ENCODE measurements around the gene SMYD2. TPM values are rescaled to one million over a fixed set of nuclear protein-coding genes. Genes with fewer than 3 reads are reported as not detected.

The SMYD2 gene
- total and polyA plus RNA-seq, 10 of the 15 experiments (the other 5 are each of a cell fraction or from before 2014, with no cell fraction given), result 8.3 to 55.7 (median 26.4) TPM

- ChIA-PET RAD21 (ENCODE audit: unreplicated experiment) (interaction anchor here (0.7 to 10.5 kb wide), 6 partner anchors 8 to 259 kb away, joined by 3 to 175 read pairs (median 3); no protein-coding TSS in a partner anchor), POLR2A (interaction anchor here (0.6 kb wide), 3 partner anchors 152 to 301 kb away, joined by 3 to 5 read pairs (median 4); no protein-coding TSS in a partner anchor), CTCF (interaction anchor here (0.9 to 17.7 kb wide), 11 partner anchors 8 to 1202 kb away, joined by 3 to 597 read pairs (median 7); no protein-coding TSS in a partner anchor), SMC1A (ENCODE audit: uncharacterized antibody, unreplicated experiment) (interaction anchor here (0.6 to 11.4 kb wide), 11 partner anchors 19 to 260 kb away, joined by 3 to 323 read pairs (median 3); no protein-coding TSS in a partner anchor)
- no peaks in the 10 kb centered on the region for H3K27me3 ChIP-seq (replicated peaks in 1 of 2; ENCODE audit: control insufficient read depth in 2 of 2, insufficient read depth in 2 of 2, low read length in 1 of 2)
- DNase-seq (ENCODE audit: low read depth, low spot score) (no peak), FAIRE-seq (no peak), ATAC-seq (no peak)
- 97% methylated on average over 8 of the region's 8 CpGs for WGBS (ENCODE audit: insufficient coverage, insufficient replicate concordance, low lambda C conversion rate, missing lambda C conversion rate)
- H2AFZ ChIP-seq (ENCODE audit: control insufficient read depth, low read depth, low read length), result no peak overlapping the region
- H3K4me1 ChIP-seq (ENCODE audit: control insufficient read depth, insufficient read depth, low read length), result peaks cover 10% of the 10 kb centered on the region
- no peak overlapping the region for H3K27ac ChIP-seq (ENCODE audit: control insufficient read depth, insufficient read depth)
- H3K4me3 ChIP-seq, result no peak overlapping the region
- no peak overlapping the region for H3K4me2 ChIP-seq (ENCODE audit: control insufficient read depth, insufficient read depth)
- no peaks in the 10 kb centered on the region for H4K20me1 ChIP-seq (ENCODE audit: control insufficient read depth, insufficient read depth)
- BruUV-seq (replicated peaks), result TSS peak; percentile 38
- H3K79me2 ChIP-seq (ENCODE audit: control insufficient read depth, insufficient read depth, low read length), result no peaks in the 10 kb centered on the region
- no peak overlapping the region for H3K9ac ChIP-seq (ENCODE audit: control insufficient read depth, insufficient read depth, low read length)
- intact Hi-C loops (cut with micrococcal nuclease; ENCODE audit: unreplicated experiment), result loop anchor here (5.0 kb wide), 2 partner anchors 43 to 198 kb away; partner anchors contain the start of gene SMYD2
- in situ Hi-C loops (cut with MboI), result no loop called here
- no peaks in the 10 kb centered on the region for H3K9me3 ChIP-seq (replicated peaks; ENCODE audit: control insufficient read depth, insufficient read depth, low read length)
- H3K36me3 ChIP-seq (ENCODE audit: control insufficient read depth in 2 of 2, insufficient read depth in 2 of 2, low read length in 1 of 2), result peaks cover 0 to 5% of the 10 kb centered on the region in 2 experiments; a peak in 2 of 4 replicates
- TF ChIP-seq BCL11A (IDR thresholded peaks at IDR 0.05; ENCODE audit: low read depth, low read length) (no peak), EED (IDR thresholded peaks at IDR 0.05; ENCODE audit: low read depth) (no peak), KDM1A (IDR thresholded peaks at IDR 0.05; ENCODE audit: borderline replicate concordance) (no peak), TAF1 (IDR thresholded peaks at IDR 0.05; ENCODE audit: borderline replicate concordance, low read depth, low read length) (no peak), CHD1 (IDR thresholded peaks at IDR 0.05; ENCODE audit: low read depth, low read length) (no peak), RCOR1 (conservative IDR thresholded peaks at IDR 0.05; ENCODE audit: low read depth, low read length) (no peak), ZNF622 (IDR thresholded peaks at IDR 0.05) (no peak), ZSCAN29 (IDR thresholded peaks at IDR 0.05) (no peak), CEBPB (IDR thresholded peaks at IDR 0.05; ENCODE audit: borderline replicate concordance in 1 of 2, low read depth in 2 of 2, low read length in 2 of 2) (no peak), SKIL (IDR thresholded peaks at IDR 0.05; ENCODE audit: low read depth, poor library complexity, severe bottlenecking) (no peak), RB1 (IDR thresholded peaks at IDR 0.05; ENCODE audit: borderline replicate concordance) (no peak), ASH2L (IDR thresholded peaks at IDR 0.05; ENCODE audit: borderline replicate concordance, low read depth) (no peak), NR2F1 (conservative IDR thresholded peaks at IDR 0.05) (no peak), E2F8 (IDR thresholded peaks at IDR 0.05; ENCODE audit: low read depth, partially characterized antibody) (no peak), BMI1 (IDR thresholded peaks at IDR 0.05; ENCODE audit: borderline replicate concordance) (no peak), NFYA (IDR thresholded peaks at IDR 0.05; ENCODE audit: borderline replicate concordance, low read depth, low read length) (no peak)
Observed at GRCh38 chr1:214324896-214325800, 44.2 kb downstream of the SMYD2 start.

Measured in GM12878 (cell line).